OCI-LY3 (cell line): ENCODE measurements around the gene NCKAP5.

Source experiments
- CTCF ChIP-seq: fragments of 200-600, 300-600 bp; sonication (generic); IDR thresholded peaks from 2 replicates; pipeline ENCODE4 v1.5.1; 2014; ENCODE audit warnings: antibody characterized with exemption, low read length, low read depth
- EZH2phosphoT487 ChIP-seq: fragments of 200-600 bp; shearing (Covaris generic); IDR thresholded peaks from 2 replicates; pipeline ENCODE4 v1.6.1; 2018; ENCODE audit warnings: antibody characterized with exemption, mixed run types, low read depth

- TF ChIP-seq CTCF (no peak), EZH2phosphoT487 (no peak)
These were observed 85.1 kb downstream of the NCKAP5 start for GRCh38 chr2:133483181-133483580.
